ENCODE measurements around the gene GRID1. TPM values are rescaled to one million over a fixed set of nuclear protein-coding genes. Genes with fewer than 3 reads are reported as not detected.

The GRID1 gene
- total RNA-seq, 1 experiment from 2014 or later, result 0.37 TPM

GRCh38 chr10:86327954-86328725 is 38.5 kb downstream of the GRID1 start (continued):
- TF ChIP-seq IRF1 (CRISPR knock-in tag; IDR thresholded peaks at IDR 0.05) (no peak), FOXJ3 (CRISPR knock-in tag; IDR thresholded peaks at IDR 0.05; ENCODE audit: borderline replicate concordance) (no peak)

- DNase-seq (ENCODE audit: low spot score) (no peak), ATAC-seq (peak; percentile 61; the same call in 1 of the 2 replicates)
- no peak overlapping the region for H3K27ac Mint-ChIP-seq
- H3K4me3 Mint-ChIP-seq, result no peak overlapping the region
- H3K4me1 Mint-ChIP-seq, result no peaks in the 10 kb centered on the region
- ChIA-PET POLR2A (no interaction called here), CTCF (no interaction called here)
- no peaks in the 10 kb centered on the region for H3K9me3 Mint-ChIP-seq
- no peak for TF ChIP-seq CBFB (CRISPR knock-in tag; IDR thresholded peaks at IDR 0.05; ENCODE audit: low read depth)
- TF ChIP-seq CTCF (IDR thresholded peaks at IDR 0.05), result no peak
- no peak for TF ChIP-seq CDX4 (CRISPR knock-in tag; IDR thresholded peaks at IDR 0.05; ENCODE audit: borderline replicate concordance)
- TF ChIP-seq FOXK1 (CRISPR knock-in tag; IDR thresholded peaks at IDR 0.05), result no peak
- no peak for TF ChIP-seq ZNF512 (CRISPR knock-in tag; IDR thresholded peaks at IDR 0.05; ENCODE audit: borderline replicate concordance)
- H3K36me3 Mint-ChIP-seq, result no peaks in the 10 kb centered on the region
- no peaks in the 10 kb centered on the region for H3K27me3 Mint-ChIP-seq (ENCODE audit: low read depth)
Measured at GRCh38 chr10:86325158-86325557, 41.4 kb downstream of the GRID1 start.

- Mint-ChIP-seq H3K27ac (no peak overlapping the region), H3K27me3 (ENCODE audit: low read depth) (no peaks in the 10 kb centered on the region), H3K9me3 (no peaks in the 10 kb centered on the region), H3K36me3 (no peaks in the 10 kb centered on the region), H3K4me3 (no peak overlapping the region), H3K4me1 (no peaks in the 10 kb centered on the region)
- ChIA-PET CTCF (interaction anchor here (0.6 to 1.2 kb wide), 2 partner anchors 21 to 28 kb away, joined by 3 read pairs; no protein-coding TSS in a partner anchor), POLR2A (no interaction called here)
- TF ChIP-seq KAT7 (CRISPR knock-in tag; IDR thresholded peaks at IDR 0.05; ENCODE audit: borderline replicate concordance) (no peak), ZMAT4 (CRISPR knock-in tag; IDR thresholded peaks at IDR 0.05) (no peak), ZNF425 (CRISPR knock-in tag; conservative IDR thresholded peaks at IDR 0.05) (no peak)
- ATAC-seq (no peak), DNase-seq (ENCODE audit: low spot score) (no peak)
Measured at GRCh38 chr10:86321568-86321967, 45.0 kb downstream of the GRID1 start.

- H3K4me3 Mint-ChIP-seq, result no peak overlapping the region
- no peak overlapping the region for H3K27ac Mint-ChIP-seq
- ChIA-PET CTCF (interaction anchor here (0.6 to 1.7 kb wide), 6 partner anchors 27 to 1392 kb away, joined by 3 to 6 read pairs (median 3); no protein-coding TSS in a partner anchor), POLR2A (no interaction called here)
- ATAC-seq (no peak), DNase-seq (ENCODE audit: low spot score) (no peak)
- no peaks in the 10 kb centered on the region for H3K36me3 Mint-ChIP-seq
- H3K4me1 Mint-ChIP-seq, result no peaks in the 10 kb centered on the region
- H3K27me3 Mint-ChIP-seq (ENCODE audit: low read depth), result no peaks in the 10 kb centered on the region
- no peaks in the 10 kb centered on the region for H3K9me3 Mint-ChIP-seq
- TF ChIP-seq ZNF396 (CRISPR knock-in tag; IDR thresholded peaks at IDR 0.05; ENCODE audit: borderline replicate concordance) (no peak), MXD4 (CRISPR knock-in tag; IDR thresholded peaks at IDR 0.05; ENCODE audit: borderline replicate concordance) (no peak), TP53 (CRISPR knock-in tag; IDR thresholded peaks at IDR 0.05) (no peak), E2F1 (CRISPR knock-in tag; IDR thresholded peaks at IDR 0.05) (no peak), TEAD4 (CRISPR knock-in tag; IDR thresholded peaks at IDR 0.05) (no peak), ZNF416 (CRISPR knock-in tag; IDR thresholded peaks at IDR 0.05) (no peak), ETV6 (CRISPR knock-in tag; IDR thresholded peaks at IDR 0.05) (no peak), ELF4 (CRISPR knock-in tag; IDR thresholded peaks at IDR 0.05; ENCODE audit: low read depth) (no peak)
Measured at GRCh38 chr10:86319676-86320075, 46.9 kb downstream of the GRID1 start.

Measured in WTC11 (cell line).